CD4-positive, alpha-beta T cell (primary cell): ENCODE results near the gene SCN4A. TPM values are rescaled to one million over a fixed set of nuclear protein-coding genes. Genes with fewer than 3 reads are reported as not detected.
A peak's percentile ranks its signal among the peaks of the same experiment; 100 is the strongest.

Source experiments
- ATAC-seq: fragments of 200-7000 bp; cut with Tn5 transposase; one replicate; pipeline ENCODE4 v1.10.0; 2022; ENCODE audit warnings: mild to moderate bottlenecking; ENCODE audit not compliant: poor library complexity
- CTCF ChIA-PET: fragments of 350-600 bp; sonication (Branson Sonifier 250); formaldehyde crosslinking; loops from one replicate; lab custom pipeline; 2021; ENCODE audit warnings: antibody characterized with exemption, inconsistent platforms; lab: Charles Lee
- POLR2A ChIA-PET: fragments of 350-600 bp; sonication (Branson Sonifier 250); formaldehyde crosslinking; loops from one replicate; lab custom pipeline; 2021; ENCODE audit warnings: antibody characterized with exemption, inconsistent platforms; lab: Charles Lee
- DNase-seq, 14 experiments: peaks; one replicate each; pipeline ENCODE4 v3.0.0-alpha.2; 2013 to 2020; ENCODE audit warnings: mixed read lengths in 2 of 14
- H3K27ac ChIP-seq, 2 donors: one replicate each; pipeline versions ENCODE4 v1.5.1 to v1.7.0; 2013; ENCODE audit warnings: low read length in 2 of 2, low read depth in 1 of 2, mild to moderate bottlenecking in 1 of 2
- H3K27me3 ChIP-seq, 2 experiments: 1 replicate in 1 of 2; 2 replicates in 1 of 2; pipeline versions ENCODE4 v1.6.1 to v1.7.0; 2013; ENCODE audit warnings: low read length in 2 of 2, control low read depth in 1 of 2, mild to moderate bottlenecking in 1 of 2, moderate library complexity in 1 of 2; ENCODE audit not compliant: insufficient read depth in 2 of 2, control insufficient read depth in 1 of 2
- H3K36me3 ChIP-seq: one replicate; pipeline ENCODE4 v1.6.1; 2013; ENCODE audit warnings: low read length, control low read depth; ENCODE audit not compliant: insufficient read depth
- H3K4me1 ChIP-seq: one replicate; pipeline ENCODE4 v1.6.1; 2013; ENCODE audit warnings: low read length, control low read depth; ENCODE audit not compliant: insufficient read depth
- H3K4me3 ChIP-seq: one replicate; pipeline ENCODE4 v1.5.1; 2013; ENCODE audit warnings: mild to moderate bottlenecking, low read length, moderate library complexity
- H3K9me3 ChIP-seq, 2 experiments: 1 replicate in 1 of 2; 2 replicates in 1 of 2; pipeline versions ENCODE4 v1.6.1 to v1.7.0; 2013; ENCODE audit warnings: low read length in 2 of 2, mild to moderate bottlenecking in 2 of 2, control low read depth in 1 of 2, moderate library complexity in 1 of 2; ENCODE audit not compliant: control insufficient read depth in 1 of 2, insufficient read depth in 1 of 2
- H3K27ac Mint-ChIP-seq: one replicate; pipeline ENCODE4 v1.8.0; 2020; ENCODE audit warnings: mixed read lengths
- H3K27me3 Mint-ChIP-seq: one replicate; pipeline ENCODE4 v1.8.0; 2021; ENCODE audit warnings: mixed read lengths
- H3K36me3 Mint-ChIP-seq: one replicate; pipeline ENCODE4 v1.8.0; 2021; ENCODE audit warnings: low read depth, mixed read lengths
- H3K4me1 Mint-ChIP-seq: one replicate; pipeline ENCODE4 v1.8.0; 2021; ENCODE audit warnings: low read depth, mixed read lengths
- H3K4me3 Mint-ChIP-seq: one replicate; pipeline ENCODE4 v1.8.0; 2020; ENCODE audit warnings: mild to moderate bottlenecking, mixed read lengths
- H3K9me3 Mint-ChIP-seq: one replicate; pipeline ENCODE4 v1.8.0; 2020; ENCODE audit warnings: mixed read lengths
- CTCF ChIP-seq: fragments of 200-600 bp; IDR thresholded peaks from one replicate; pipeline ENCODE4 v1.8.0; 2022; ENCODE audit warnings: antibody characterized with exemption, mild to moderate bottlenecking
- intact Hi-C, 2 experiments: fragments of 100-400 bp; cut with DNase I in 1 of 2; cut with micrococcal nuclease in 1 of 2; formaldehyde crosslinking; loops; one replicate each; pipeline versions ENCODE4 v1.15.1 to v1.9.0; 2023 to 2025; cut with DNase I, micrococcal nuclease
- total RNA-seq, 174 experiments: library from RNA in 2 of 174; stranded (reverse) in 2 of 174; gene quantifications; one replicate each; pipeline ENCODE4 v1.2.3 and lab custom pipeline; 2021 to 2026

SCN4A gene
- total RNA-seq, 2 experiments from 2014 or later = 0.03 TPM; not detected in 1

- Histone ChIP-seq H3K27me3 (no peaks in the 10 kb centered on the region), H3K4me1 (peaks cover 34% of the 10 kb centered on the region), H3K4me3 (no peak overlapping the region), H3K27ac (peak overlapping the region in 1 of 2 donors; percentile 0), H3K9me3 (peaks cover 6 to 12% of the 10 kb centered on the region in 2 experiments), H3K36me3 (no peaks in the 10 kb centered on the region)
- peaks cover 5% of the 10 kb centered on the region for H3K36me3 Mint-ChIP-seq
- TF ChIP-seq CTCF = no peak
- H3K4me3 Mint-ChIP-seq = peak overlapping the region; percentile 63
- ChIA-PET POLR2A (interaction anchor here (0.6 to 1.8 kb wide), 5 partner anchors 14 to 161 kb away, joined by 3 to 7 read pairs (median 4); partner anchors contain the start of gene ICAM2), CTCF (interaction anchor here (1.0 to 2.8 kb wide), 6 partner anchors 31 to 67 kb away, joined by 3 to 20 read pairs (median 5); partner anchors contain the start of gene GH1)
- DNase-seq (peak in 1 of 14 experiments; percentile 32), ATAC-seq (peak; percentile 10)
- H3K27ac Mint-ChIP-seq = peak overlapping the region; percentile 77
- no peaks in the 10 kb centered on the region for H3K27me3 Mint-ChIP-seq
- intact Hi-C loops = loop anchor here in 1 of 2 experiments (2.0 to 5.0 kb wide), 2 partner anchors 53 to 65 kb away; partner anchors contain the start of gene CD79B
- peaks cover 33% of the 10 kb centered on the region for H3K4me1 Mint-ChIP-seq
- peaks cover 2% of the 10 kb centered on the region for H3K9me3 Mint-ChIP-seq
Measured at GRCh38 chr17:63985387-63986140, 12.8 kb upstream of the SCN4A start.

GRCh38 chr17:63984651-63985386, 12.1 kb upstream of the SCN4A start:
- no peaks in the 10 kb centered on the region for H3K36me3 ChIP-seq
- CTCF ChIA-PET = interaction anchor here (1.0 to 2.8 kb wide), 5 partner anchors 32 to 66 kb away, joined by 3 to 20 read pairs (median 6); partner anchors contain the start of gene GH1
- DNase-seq (peak in 11 of 14 experiments; percentile 24 to 83 (median 49)), ATAC-seq (peak; percentile 93)
- H3K4me1 ChIP-seq = peaks cover 26% of the 10 kb centered on the region
- no peak for TF ChIP-seq CTCF
- peaks cover 2% of the 10 kb centered on the region for H3K9me3 Mint-ChIP-seq
- H3K4me3 ChIP-seq = no peak overlapping the region
- peak overlapping the region in 1 of 2 donors; percentile 0 for H3K27ac ChIP-seq
- H3K27me3 ChIP-seq = no peaks in the 10 kb centered on the region
- POLR2A ChIA-PET = interaction anchor here (0.6 to 1.8 kb wide), 5 partner anchors 15 to 161 kb away, joined by 3 to 7 read pairs (median 4); partner anchors contain the start of gene ICAM2
- peak overlapping the region; percentile 63 for H3K4me3 Mint-ChIP-seq
- H3K9me3 ChIP-seq = peaks cover 6 to 12% of the 10 kb centered on the region in 2 experiments
- H3K27ac Mint-ChIP-seq = peak overlapping the region; percentile 77
- intact Hi-C loops = loop anchor here in 1 of 2 experiments (2.0 to 5.0 kb wide), 2 partner anchors 53 to 64 kb away; partner anchors contain the start of gene CD79B
- no peaks in the 10 kb centered on the region for H3K27me3 Mint-ChIP-seq
- H3K4me1 Mint-ChIP-seq = peaks cover 26% of the 10 kb centered on the region
- H3K36me3 Mint-ChIP-seq = peaks cover 5% of the 10 kb centered on the region

- H3K27me3 Mint-ChIP-seq = no peaks in the 10 kb centered on the region
- H3K4me1 ChIP-seq = peaks cover 25% of the 10 kb centered on the region
- ChIA-PET CTCF (interaction anchor here (1.3 to 2.8 kb wide), 2 partner anchors 41 to 66 kb away, joined by 3 to 20 read pairs; partner anchors contain the start of gene GH1), POLR2A (interaction anchor here (1.2 to 1.8 kb wide), 2 partner anchors 36 to 53 kb away, joined by 4 to 7 read pairs; partner anchors contain the start of gene ICAM2)
- peaks cover 5% of the 10 kb centered on the region for H3K36me3 Mint-ChIP-seq
- no peak for TF ChIP-seq CTCF
- H3K4me3 ChIP-seq = no peak overlapping the region
- no peaks in the 10 kb centered on the region for H3K36me3 ChIP-seq
- no peak overlapping the region for H3K27ac Mint-ChIP-seq
- no peak overlapping the region for H3K27ac ChIP-seq
- peaks cover 2% of the 10 kb centered on the region for H3K9me3 Mint-ChIP-seq
- DNase-seq (no peak), ATAC-seq (no peak)
- no peak overlapping the region for H3K4me3 Mint-ChIP-seq
- intact Hi-C loops = loop anchor here in 1 of 2 experiments (2.0 kb wide), 1 partner anchor 63 kb away; no protein-coding TSS in a partner anchor
- H3K27me3 ChIP-seq = no peaks in the 10 kb centered on the region
- H3K9me3 ChIP-seq = peaks cover 6 to 12% of the 10 kb centered on the region in 2 experiments
- peaks cover 22% of the 10 kb centered on the region for H3K4me1 Mint-ChIP-seq
Measured at GRCh38 chr17:63984236-63984635, 11.5 kb upstream of the SCN4A start.
